HL-60 (cell line): ENCODE measurements around the gene CD151.
A peak's percentile ranks its signal among the peaks of the same experiment; 100 is the strongest.

Experiments used
- CTCF ChIP-seq: IDR thresholded peaks from one replicate; pipeline ENCODE4 v1.5.1; 2011; ENCODE audit warnings: low read length, control low read depth, inconsistent platforms; ENCODE audit not compliant: insufficient read depth
- POLR2AphosphoS5 ChIP-seq: IDR thresholded peaks from 2 replicates; pipeline ENCODE4 v1.6.1; 2012; ENCODE audit warnings: low read depth
- REST ChIP-seq: IDR thresholded peaks from 2 replicates; pipeline ENCODE4 v1.6.1; 2012; ENCODE audit warnings: low read depth; ENCODE audit not compliant: insufficient replicate concordance

- TF ChIP-seq CTCF (no peak), POLR2AphosphoS5 (peak; percentile 38; the same call in 1 of the 2 replicates), REST (no peak)
These were observed 5.4 kb upstream of the CD151 start for GRCh38 chr11:827146-827896.
